HG03159 (cell line): ENCODE measurements around the gene KLK15.
"Not testable (repeated sequence)": the region's sequence is repeated elsewhere in the genome, so short reads cannot be mapped to it uniquely, and the experiment has no call there.

Experiments used
- ATAC-seq: cut with Tn5 transposase; IDR thresholded peaks from one replicate; pipeline ENCODE4 v1.9.1; 2021; ENCODE audit warnings: mild to moderate bottlenecking, moderate library complexity; ENCODE audit not compliant: unreplicated experiment

The KLK15 gene

DNA sequence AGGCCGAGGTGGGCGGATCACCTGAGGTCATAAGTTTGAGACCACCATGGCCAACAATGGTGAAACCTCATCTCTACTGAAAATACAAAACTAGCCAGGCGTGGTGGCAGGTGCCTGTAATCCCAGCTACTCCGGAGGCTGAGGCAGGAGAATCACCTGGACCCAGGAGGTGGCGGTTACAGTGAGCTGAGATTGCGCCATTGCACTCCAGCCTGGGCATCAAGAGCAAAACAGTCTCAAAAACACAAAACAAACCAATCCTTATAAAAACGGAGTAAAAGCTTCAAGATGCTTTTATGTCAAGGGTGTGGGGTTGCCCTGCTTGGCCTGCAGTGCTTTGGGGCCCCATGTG lies 36.0 kb downstream of the KLK15 start:
- no peak for ATAC-seq

DNA sequence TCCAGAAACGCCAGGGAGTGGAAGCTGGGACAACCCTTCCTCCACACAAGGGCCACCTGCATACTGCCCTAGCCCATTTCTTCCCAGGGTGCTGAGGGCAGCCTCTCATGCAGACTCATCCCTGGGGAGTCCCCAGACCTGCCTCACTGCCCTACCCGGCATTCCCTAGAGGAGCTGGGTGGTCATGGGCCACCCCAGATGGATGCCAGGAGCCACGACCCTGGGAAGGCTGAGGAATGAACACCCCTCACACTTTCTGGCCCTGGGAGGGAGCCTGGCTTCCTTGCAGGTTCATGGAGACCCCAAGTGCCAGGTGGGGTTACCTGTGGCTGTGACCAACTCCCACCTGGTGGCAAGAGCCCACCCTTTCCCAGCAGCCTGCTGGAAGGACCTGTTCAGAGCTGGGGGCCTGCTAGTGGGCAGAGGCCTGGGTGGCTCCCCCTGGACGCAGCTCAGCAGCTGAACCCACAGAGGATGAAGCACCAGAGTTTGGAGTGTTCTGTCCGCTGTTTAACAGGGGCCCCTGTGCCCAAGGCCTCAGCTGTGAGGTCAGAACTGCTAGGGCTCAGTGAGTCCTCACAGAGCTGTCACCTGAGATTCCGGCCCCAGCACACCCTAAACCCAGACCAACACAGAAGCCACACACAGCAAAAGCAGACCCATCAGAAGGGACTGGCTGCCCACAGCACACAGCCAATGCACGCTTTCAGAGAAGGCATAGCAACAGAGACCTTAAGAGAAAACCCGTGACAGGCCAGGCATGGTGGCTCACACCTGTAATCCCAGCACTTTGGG lies 36.5 kb downstream of the KLK15 start:
- ATAC-seq: no peak

DNA sequence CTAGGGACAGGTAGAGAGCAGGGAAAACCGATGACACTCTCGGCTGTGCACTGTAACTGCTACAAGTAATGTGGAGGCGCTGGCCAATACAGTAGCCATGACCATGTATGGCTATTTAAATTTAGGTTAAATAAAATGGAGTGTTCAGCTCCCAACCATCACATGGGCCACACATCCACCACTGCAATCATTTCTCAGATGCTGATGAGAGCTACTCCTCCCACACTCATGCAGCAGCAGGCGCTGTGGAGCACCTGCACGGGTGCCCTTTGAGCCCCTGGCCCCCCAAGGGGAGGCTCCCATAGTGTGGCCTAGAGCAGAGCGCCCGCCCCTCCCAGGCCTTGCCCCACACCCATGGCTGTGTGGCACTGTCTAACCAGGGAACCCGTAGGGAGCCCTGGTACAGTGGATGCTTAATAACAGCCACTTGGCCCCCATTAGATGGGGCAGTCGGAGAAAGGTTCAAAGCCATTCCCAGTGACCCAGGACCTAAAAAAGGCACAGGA lies 37.2 kb downstream of the KLK15 start:
- no peak for ATAC-seq

DNA sequence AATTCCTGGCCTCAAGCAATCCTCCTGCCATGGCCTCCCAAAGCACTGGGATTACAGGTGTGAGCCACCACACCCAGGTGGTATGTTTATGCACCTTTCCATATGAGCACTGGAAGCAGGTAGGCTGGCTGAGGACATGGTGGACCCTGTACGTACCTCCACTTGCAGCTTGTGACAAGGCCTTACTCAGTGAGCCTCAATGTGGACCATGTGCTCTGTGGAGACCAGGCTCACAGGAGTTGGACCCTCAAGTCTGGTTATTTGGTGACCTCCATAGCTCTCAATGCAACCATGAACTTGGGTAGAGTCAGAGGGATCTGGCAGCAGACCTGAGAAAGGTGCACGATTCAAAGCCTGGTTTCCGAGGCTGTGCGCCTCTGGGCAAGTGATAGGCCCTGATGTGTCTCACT lies 37.7 kb downstream of the KLK15 start:
- no peak for ATAC-seq

DNA sequence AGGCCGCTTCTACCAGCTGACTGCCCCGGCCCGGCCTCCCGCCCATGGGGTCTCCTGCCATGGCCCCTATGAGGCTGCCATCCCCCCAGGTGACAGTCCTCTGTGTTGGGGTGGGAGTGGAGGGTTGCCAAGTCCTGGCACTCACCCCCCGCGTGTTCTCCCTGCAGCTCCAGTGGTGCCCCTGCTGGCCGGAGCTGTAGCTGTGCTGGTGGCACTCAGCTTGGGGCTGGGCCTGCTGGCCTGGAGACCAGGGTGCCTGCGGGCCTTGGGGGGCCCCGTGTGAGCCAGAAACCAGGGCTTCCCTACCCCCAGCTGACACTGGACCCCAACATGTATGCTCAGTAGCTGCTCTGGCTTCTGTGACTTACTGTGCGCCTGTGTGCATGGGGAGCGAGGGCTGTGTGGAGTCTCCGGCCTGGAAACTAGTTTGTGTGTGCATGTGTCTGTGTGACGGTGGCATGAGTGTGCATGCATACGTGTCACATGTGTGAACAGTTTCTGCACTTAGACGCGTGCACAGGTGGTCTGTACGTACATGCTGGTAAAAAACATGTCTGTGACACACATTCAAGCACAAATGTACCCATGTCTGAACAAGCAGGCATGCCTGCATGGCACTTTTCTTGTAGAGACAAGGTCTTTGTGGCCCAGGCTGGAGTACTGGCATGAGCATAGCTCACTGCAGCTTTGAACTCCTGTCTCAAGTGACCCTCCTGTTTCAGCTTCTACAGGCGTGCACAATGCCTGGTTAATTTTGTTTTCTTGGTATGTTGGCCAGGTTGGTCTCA lies 38.3 kb downstream of the KLK15 start:
- ATAC-seq: no peak

DNA sequence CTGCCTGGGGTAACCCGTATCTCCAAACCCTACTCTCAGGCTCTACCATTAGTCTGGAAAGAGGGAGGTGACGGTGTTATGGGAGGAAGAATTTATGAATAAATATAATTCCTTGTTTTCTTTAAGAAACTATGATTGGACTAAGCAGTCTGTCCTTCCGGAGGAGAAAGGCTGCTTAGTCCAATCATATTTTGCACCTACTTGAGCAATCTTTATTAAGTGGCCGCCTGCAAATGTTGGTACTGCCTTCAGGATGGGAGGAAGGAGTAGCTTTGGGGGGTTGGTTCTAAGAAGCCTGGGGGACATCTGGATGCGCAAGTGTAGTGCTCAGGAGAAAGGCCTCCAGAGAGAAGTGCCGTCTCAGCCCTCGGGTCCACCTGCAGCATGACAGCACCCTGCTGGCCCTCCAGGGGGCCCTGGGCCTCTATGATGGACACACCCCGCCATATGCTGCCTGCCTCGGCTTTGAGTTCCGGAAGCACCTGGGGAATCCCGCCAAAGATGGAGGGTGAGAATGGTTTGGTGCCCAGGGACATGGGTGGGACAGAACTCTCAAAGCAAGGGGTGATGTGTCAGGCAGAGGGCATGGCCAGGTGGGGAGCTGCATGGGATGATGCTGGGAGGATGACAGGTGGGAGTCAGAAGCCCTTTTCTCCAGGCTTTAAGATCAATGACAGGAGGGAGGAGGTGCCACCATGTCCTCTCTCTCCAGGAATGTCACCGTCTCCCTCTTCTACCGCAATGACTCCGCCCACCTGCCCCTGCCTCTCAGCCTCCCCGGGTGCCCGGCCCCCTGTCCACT lies 39.1 kb downstream of the KLK15 start:
- ATAC-seq: no peak

DNA sequence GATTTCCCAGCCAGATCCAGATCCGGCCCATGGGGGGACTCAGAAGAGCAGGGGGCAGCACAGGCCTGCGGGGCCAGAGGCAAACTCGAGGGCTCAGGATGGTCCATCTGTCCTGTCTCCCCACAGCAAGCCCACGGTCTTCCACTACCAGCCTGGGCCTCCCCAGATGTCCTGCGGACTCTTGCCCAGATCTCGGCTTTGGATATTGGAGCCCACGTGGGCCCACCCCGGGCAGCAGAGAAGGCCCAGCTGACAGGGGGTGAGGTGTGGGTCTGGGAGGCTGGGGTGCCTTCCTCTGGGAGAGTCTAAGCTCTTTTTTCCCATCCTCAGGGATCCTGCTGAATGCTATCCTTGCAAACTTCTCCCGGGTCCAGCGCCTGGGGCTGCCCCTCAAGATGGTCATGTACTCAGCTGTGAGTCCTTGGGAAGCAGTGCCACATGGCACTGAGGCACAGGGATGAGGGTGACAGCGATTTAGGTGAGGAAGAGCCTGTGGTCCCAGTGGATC lies 39.8 kb downstream of the KLK15 start:
- ATAC-seq: no peak

DNA sequence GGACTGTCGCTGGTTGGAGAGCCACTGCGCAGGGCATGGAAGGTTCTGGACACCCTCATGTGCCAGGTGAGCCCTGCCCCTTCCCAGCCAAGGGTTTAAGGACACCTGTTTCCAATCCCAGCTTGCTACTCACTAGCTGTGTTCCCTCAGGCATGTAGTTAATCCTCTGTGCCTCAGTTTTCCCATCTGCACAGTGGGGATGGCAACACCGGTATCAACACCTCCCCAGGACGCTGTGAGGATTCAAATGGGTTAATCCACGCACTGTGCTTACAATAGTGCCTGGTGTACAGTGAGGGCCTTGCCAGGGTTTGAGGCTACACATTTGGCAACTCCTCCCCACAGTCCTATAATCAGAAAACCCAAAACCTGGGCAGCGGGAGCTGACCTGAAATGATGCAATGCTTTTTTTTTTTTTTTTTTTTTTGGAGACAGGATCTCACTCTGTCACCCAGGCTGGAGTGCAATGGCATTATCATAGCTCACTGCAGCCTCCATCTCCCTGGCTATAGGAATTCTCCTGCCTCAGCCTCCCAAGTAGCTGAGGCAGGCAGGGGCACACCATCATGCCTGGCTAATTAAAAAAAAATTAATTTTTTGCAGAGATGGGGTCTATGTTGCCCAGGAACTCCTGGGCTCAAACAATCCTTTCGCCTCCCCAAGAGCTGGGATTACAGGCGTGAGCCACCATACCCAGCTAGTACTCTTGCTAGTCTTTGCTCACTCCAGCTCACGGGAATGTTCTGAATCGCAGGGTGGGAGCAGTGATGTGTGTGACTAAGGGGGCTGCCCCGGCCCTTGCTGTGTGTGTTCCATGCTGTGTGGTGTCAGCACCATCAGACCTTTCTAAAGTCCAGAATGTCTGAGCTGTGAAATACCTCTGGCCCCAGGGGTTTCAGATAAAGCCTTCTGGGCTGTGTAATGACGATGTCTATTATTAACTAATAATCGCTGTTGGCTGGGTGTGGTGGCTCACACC lies 40.8 kb downstream of the KLK15 start:
- ATAC-seq: no peak

DNA sequence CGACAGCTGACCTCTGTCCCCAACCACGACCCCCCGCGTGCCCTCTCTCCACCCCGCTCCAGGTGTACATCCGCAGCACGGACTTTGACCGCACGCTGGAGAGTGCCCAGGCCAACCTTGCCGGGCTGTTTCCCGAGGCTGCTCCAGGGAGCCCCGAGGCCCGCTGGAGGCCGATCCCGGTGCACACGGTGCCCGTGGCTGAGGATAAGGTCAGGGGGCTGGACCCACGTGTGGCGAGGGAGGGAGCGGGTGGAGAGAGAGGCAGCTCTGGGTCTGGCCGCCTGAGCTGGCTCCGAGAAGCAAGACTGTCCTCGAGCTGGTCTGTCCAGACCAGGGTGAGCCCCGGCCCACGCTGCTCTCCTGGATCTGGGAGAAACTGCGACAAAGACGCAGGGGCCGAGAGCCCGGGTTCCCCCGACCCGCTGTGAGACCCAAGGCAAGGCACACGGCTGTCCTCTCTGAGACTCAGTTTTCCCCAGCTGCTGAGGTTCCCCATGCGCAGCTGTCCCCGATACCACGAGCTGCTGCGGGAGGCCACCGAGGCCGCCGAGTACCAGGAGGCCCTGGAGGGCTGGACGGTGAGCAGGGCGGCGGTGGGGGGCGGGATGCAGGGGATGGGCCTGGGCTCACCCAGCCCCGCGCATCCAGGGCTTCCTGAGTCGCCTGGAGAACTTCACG lies 41.6 kb downstream of the KLK15 start:
- ATAC-seq: no peak

DNA sequence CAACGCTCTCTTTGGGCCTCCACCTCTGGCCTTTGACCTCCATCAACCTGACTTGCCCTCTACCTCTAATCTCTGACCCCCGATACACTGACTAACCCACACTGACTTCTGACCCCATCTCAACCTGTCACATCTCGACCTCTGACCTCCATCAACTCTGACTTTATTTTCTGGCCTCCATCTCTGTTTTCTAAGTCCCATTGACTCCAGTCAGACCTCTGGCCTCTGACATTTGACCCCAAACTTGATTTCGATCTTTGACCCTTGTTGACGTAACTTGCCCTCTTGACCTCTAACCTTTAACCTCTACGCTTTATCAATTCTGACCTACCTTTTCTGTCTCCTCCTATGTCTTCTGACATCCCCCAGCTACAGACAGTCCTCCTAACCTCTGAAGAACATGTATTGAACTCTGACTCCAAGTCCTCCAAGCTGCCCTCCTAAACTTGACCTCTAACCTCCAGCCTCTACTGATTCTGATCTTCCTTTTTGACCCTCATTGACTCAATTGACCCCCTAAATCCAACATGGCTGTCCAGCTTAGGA lies 42.4 kb downstream of the KLK15 start:
- no peak for ATAC-seq

DNA sequence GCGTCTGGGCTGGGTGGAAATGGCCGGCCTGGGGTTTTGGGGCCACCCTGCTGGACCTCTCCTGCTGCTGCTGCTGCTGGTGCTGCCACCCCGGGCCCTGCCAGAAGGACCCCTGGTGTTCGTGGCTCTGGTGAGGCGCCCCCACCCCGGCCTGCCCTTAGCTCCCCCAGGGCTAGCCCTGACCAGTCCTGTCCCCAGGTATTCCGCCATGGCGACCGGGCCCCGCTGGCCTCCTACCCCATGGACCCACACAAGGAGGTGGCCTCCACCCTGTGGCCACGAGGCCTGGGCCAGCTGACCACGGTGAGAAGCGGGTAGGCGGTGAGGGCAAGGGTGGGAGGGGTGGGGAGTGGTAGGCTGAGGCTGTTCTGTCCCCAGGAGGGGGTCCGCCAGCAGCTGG lies 43.0 kb downstream of the KLK15 start, which contains the start of gene ACP4:
ACP4 (plus strand) TSS at position 20 of the 400 bp plus-strand sequence; CDS start at position 20, 0 bp downstream.
- no peak for ATAC-seq

DNA sequence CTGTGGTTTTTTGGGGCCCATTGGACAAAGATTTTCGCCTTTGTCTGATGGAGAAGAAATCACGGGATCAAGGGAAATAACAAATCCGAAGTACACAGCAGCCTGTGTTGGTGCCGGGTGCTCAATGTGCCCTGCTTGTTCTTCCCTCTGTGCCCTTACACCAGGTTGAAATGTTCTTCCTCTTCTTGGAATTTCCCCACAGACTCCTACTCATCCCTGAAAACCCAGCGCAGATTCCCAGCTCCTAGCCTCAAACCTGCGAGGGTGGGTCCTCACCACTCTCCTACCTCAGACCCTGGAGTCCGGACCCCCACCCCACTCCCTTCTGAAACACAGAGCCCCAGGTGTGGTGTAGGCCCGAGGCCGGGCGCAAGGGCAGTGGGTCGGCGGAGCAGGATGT lies 48.0 kb downstream of the KLK15 start:
- ATAC-seq: no peak

DNA sequence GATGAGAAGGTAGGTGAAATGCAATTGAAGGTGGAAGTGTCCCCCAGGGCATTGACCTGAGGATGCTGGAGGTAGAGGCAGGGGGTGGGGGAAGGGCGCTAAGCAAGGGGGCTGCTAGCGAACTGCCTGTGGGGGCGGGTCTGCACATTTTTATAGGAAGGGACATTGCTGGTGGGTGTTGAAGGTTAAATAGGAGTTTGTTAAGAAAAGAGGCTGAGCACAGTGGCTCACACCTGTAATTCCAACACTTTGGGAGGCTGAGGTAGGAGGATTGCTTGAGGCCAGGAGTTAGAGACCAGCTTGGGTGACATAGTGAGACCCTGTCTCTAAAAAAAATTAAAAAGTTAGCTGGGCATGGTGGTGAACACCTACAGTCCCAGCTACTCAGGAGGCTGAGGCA lies 48.7 kb downstream of the KLK15 start:
- ATAC-seq: no peak

DNA sequence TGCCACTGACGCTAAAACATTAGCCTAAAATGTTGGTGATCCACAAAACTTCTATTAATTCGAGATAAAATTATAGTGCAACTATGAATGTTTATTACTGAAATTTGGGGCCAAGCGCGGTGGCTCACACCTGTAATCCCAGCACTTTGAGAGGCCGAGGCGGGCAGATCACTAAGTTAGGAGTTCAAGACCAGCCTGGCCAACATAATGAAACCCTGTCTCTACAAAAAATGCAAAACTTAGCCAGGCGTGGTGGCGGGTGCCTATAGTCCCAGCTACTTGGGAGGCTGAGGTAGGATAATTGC lies 49.6 kb downstream of the KLK15 start:
- not testable (repeated sequence) for ATAC-seq

DNA sequence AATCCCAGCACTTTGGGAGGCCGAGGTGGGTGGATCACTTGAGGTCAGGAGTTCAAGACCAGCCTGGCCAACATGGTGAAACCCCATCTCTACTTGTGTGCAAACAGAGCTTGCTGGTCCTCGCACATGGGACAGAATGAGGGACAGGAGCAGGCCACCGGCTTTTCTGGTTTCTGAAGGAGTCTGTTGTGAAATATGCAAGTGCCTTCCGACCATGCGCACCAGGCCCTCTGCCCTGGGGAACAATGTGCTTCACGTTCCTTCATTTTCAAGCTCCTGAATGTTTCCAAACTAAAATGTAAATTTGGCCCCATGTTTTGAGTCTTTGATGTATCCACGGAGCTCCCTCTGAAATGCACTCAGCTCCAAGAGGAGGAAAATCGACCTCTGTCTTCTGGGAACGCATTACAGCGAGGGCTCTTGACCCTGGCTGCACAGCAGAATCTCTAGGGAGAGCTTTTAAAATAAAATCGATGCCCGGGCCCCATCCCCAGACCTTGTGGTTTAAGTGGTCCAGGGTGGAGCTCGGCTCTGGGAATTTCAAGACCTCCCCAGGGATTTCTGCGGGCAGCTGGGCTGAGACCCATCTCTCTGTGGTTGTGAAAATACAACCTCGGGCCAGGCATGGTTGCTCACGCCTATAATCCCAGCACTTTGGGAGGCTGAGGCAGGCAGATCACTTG lies 52.5 kb downstream of the KLK15 start:
- ATAC-seq: no peak

DNA sequence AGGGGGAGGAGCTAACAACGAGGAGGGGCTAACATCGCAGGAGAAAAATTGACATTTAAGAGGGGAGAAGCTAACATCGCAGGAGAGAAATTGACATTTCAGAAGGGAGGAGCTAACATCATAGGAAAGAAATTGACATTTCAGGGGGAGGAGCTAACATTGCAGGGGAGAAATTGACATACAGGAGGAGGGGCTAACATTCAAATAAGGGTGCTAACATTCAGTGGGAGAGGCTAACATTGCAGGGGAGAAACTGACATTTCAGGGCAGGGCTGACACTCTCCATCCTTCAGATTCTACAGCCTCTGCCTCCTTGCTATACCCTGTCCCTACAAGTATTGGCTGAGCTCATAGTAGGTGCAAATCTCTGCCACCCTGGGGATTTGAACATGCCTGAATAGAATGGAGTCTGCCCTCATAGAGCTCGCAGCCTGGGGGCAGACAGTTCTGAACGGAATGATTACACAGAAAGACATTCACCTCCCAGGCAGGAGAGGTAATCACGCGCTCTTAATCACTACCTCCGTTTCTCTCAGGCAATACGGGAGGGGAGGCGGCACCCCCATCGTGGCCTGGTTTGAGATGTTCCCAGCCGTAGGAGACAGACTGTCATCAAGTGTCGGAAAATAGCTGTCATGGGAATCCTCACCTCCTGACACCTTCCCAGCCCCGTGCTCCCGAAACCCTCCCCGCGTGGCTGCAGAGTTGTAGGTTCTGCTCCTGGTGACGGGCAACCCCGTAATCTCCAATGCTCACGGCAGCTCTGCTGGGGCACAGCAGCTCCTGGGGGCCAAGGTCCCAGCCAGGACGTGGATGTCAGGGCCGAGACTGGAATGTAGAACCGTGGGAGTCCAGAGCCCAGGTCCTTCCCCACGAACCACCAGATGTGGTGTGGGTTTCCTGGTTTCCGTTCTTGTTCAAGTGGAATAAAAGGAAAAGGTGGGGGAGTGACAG lies 53.6 kb downstream of the KLK15 start:
- ATAC-seq: no peak

DNA sequence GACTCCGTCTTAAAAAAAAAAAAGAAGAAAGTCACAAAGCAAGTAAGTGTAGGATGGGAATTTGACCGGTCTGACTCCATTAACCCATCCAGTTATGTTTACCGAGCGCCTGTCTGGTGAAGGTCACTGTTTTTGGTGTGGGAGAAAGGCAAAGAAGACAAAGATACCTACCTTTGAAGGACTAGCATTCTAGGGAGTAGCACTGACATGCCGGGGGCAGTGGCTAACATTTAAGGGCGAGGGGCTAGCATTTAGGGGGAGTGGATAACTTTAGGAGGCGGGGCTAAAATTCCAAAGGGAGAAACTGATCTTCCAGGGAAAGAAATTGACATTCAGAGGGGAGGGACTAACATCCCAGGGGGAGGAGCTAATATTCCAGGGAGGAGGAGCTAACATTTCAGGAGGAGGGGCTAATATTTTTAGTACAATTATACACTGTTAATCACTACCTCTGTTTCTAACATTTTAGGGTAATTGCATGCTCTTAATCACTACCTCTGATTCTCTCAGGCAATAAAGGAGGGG lies 54.4 kb downstream of the KLK15 start:
- no peak for ATAC-seq
